ENCODE measurements around the gene ITGA5.

ITGA5 gene

GRCh38 chr12:54387114-54387467 lies 32.0 kb downstream of the ITGA5 start:
- Histone ChIP-seq H3K36me3 (ENCODE audit: insufficient read depth, low read length) (no peaks in the 10 kb centered on the region), H3K9ac (ENCODE audit: low read depth, low read length) (no peak overlapping the region), H3K27me3 (ENCODE audit: insufficient read depth, low read length, poor library complexity) (no peaks in the 10 kb centered on the region), H3K9me3 (ENCODE audit: insufficient read depth, low read length, severe bottlenecking) (no peaks in the 10 kb centered on the region), H3K4me1 (ENCODE audit: insufficient read depth, low read length) (no peaks in the 10 kb centered on the region), H3K79me2 (ENCODE audit: insufficient read depth, low read length) (no peaks in the 10 kb centered on the region), H4K20me1 (ENCODE audit: insufficient read depth, low read length) (no peaks in the 10 kb centered on the region), H3K27ac (ENCODE audit: low read length) (no peak overlapping the region), H3K4me2 (ENCODE audit: insufficient read depth, low read length) (no peak overlapping the region), H3K4me3 (ENCODE audit: low read depth in 1 of 2, low read length in 2 of 2) (no peak overlapping the region), H2AFZ (ENCODE audit: low read depth, low read length) (no peak overlapping the region)
- ATAC-seq (ENCODE audit: insufficient read depth, low read depth) (no peak), DNase-seq (no peak)
- TF ChIP-seq, protein P1, sequence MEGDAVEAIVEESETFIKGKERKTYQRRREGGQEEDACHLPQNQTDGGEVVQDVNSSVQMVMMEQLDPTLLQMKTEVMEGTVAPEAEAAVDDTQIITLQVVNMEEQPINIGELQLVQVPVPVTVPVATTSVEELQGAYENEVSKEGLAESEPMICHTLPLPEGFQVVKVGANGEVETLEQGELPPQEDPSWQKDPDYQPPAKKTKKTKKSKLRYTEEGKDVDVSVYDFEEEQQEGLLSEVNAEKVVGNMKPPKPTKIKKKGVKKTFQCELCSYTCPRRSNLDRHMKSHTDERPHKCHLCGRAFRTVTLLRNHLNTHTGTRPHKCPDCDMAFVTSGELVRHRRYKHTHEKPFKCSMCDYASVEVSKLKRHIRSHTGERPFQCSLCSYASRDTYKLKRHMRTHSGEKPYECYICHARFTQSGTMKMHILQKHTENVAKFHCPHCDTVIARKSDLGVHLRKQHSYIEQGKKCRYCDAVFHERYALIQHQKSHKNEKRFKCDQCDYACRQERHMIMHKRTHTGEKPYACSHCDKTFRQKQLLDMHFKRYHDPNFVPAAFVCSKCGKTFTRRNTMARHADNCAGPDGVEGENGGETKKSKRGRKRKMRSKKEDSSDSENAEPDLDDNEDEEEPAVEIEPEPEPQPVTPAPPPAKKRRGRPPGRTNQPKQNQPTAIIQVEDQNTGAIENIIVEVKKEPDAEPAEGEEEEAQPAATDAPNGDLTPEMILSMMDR (IDR thresholded peaks at IDR 0.05; ENCODE audit: borderline replicate concordance, extremely low read depth, low read length, poor library complexity, severe bottlenecking), result no peak
- no peak for TF ChIP-seq EZH2 (IDR thresholded peaks at IDR 0.05; ENCODE audit: borderline replicate concordance, low read depth, low read length, severe bottlenecking)

DNA sequence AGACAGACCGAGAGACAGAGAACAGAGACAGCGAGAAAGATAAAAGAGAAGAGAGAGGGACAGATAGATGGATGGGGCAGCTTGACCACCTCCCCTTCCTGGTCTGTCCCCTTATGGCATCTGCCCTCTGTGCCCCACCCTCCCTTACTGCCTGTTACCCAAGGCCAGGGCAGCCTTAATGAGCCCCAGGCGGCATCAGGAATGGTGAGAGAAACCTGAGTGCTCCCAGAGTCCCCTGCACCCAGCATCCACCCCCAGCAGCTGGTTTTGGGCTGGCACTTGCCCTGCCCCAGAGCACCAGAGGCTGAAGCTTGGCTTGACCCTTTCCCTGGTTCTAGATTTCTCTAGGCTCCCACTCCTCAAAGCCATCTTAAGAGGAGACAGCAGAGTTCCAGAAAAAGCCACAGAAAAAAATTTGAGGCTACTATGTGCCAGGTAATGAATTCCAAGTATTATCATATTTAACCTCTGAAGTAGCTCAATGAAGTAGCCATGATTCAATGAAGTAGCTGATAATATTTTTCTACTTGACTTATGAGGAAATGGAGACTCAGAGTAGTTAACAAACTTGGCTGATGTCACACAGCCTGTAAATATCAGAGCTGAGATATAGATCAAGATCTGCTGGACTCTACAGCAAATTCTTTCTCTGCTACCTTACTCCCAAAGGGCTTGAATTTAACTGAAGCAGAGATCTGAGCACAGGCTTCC lies 32.5 kb downstream of the ITGA5 start:
- Histone ChIP-seq H3K4me3 (ENCODE audit: low read depth in 1 of 2, low read length in 2 of 2) (no peak overlapping the region), H3K4me1 (ENCODE audit: insufficient read depth, low read length) (no peaks in the 10 kb centered on the region), H3K9me3 (ENCODE audit: insufficient read depth, low read length, severe bottlenecking) (no peaks in the 10 kb centered on the region), H3K27ac (ENCODE audit: low read length) (no peak overlapping the region), H3K4me2 (ENCODE audit: insufficient read depth, low read length) (no peak overlapping the region), H3K27me3 (ENCODE audit: insufficient read depth, low read length, poor library complexity) (no peaks in the 10 kb centered on the region), H3K9ac (ENCODE audit: low read depth, low read length) (no peak overlapping the region), H3K79me2 (ENCODE audit: insufficient read depth, low read length) (no peaks in the 10 kb centered on the region), H3K36me3 (ENCODE audit: insufficient read depth, low read length) (no peaks in the 10 kb centered on the region), H2AFZ (ENCODE audit: low read depth, low read length) (no peak overlapping the region), H4K20me1 (ENCODE audit: insufficient read depth, low read length) (no peaks in the 10 kb centered on the region)
- TF ChIP-seq, protein P1 (IDR thresholded peaks at IDR 0.05; ENCODE audit: borderline replicate concordance, extremely low read depth, low read length, poor library complexity, severe bottlenecking), result no peak
- no peak for TF ChIP-seq EZH2 (IDR thresholded peaks at IDR 0.05; ENCODE audit: borderline replicate concordance, low read depth, low read length, severe bottlenecking)
- no peak for ATAC-seq (ENCODE audit: insufficient read depth, low read depth)
- DNase-seq, result no peak

GRCh38 chr12:54385251-54385914 lies 33.7 kb downstream of the ITGA5 start:
- no peak overlapping the region for H2AFZ ChIP-seq (ENCODE audit: low read depth, low read length)
- no peaks in the 10 kb centered on the region for H3K36me3 ChIP-seq (ENCODE audit: insufficient read depth, low read length)

More at GRCh38 chr12:54385251-54385914, 33.7 kb downstream of the ITGA5 start:
- no peak overlapping the region for H3K9ac ChIP-seq (ENCODE audit: low read depth, low read length)
- ATAC-seq (ENCODE audit: insufficient read depth, low read depth) (no peak), DNase-seq (no peak)
- no peak overlapping the region for H3K4me2 ChIP-seq (ENCODE audit: insufficient read depth, low read length)
- no peaks in the 10 kb centered on the region for H3K4me1 ChIP-seq (ENCODE audit: insufficient read depth, low read length)
- no peaks in the 10 kb centered on the region for H3K9me3 ChIP-seq (ENCODE audit: insufficient read depth, low read length, severe bottlenecking)
- H3K27me3 ChIP-seq (ENCODE audit: insufficient read depth, low read length, poor library complexity), result no peaks in the 10 kb centered on the region
- H3K27ac ChIP-seq (ENCODE audit: low read length), result no peak overlapping the region
- no peaks in the 10 kb centered on the region for H4K20me1 ChIP-seq (ENCODE audit: insufficient read depth, low read length)
- TF ChIP-seq, protein P1 (IDR thresholded peaks at IDR 0.05; ENCODE audit: borderline replicate concordance, extremely low read depth, low read length, poor library complexity, severe bottlenecking), result no peak
- TF ChIP-seq EZH2 (IDR thresholded peaks at IDR 0.05; ENCODE audit: borderline replicate concordance, low read depth, low read length, severe bottlenecking), result no peak
- H3K79me2 ChIP-seq (ENCODE audit: insufficient read depth, low read length), result no peaks in the 10 kb centered on the region
- no peak overlapping the region for H3K4me3 ChIP-seq (ENCODE audit: low read depth in 1 of 2, low read length in 2 of 2)
